ENCODE results near the gene ZNF384.
"Not testable (repeated sequence)": the region's sequence is repeated elsewhere in the genome, so short reads cannot be mapped to it uniquely, and the experiment has no call there.

ZNF384 gene

GRCh38 chr12:6725350-6725749 lies 36.2 kb upstream of the ZNF384 start:
- TF ChIP-seq CTCF (IDR thresholded peaks at IDR 0.05; ENCODE audit: low read depth, low read length), result no peak
- H3K4me3 ChIP-seq (ENCODE audit: low read depth, low read length), result no peak overlapping the region

- peak overlapping the region; percentile 71 for H3K4me3 ChIP-seq (ENCODE audit: low read depth, low read length)
- no peak for TF ChIP-seq CTCF (IDR thresholded peaks at IDR 0.05; ENCODE audit: low read depth, low read length)
Measured at GRCh38 chr12:6724409-6724797, 35.2 kb upstream of the ZNF384 start.

DNA sequence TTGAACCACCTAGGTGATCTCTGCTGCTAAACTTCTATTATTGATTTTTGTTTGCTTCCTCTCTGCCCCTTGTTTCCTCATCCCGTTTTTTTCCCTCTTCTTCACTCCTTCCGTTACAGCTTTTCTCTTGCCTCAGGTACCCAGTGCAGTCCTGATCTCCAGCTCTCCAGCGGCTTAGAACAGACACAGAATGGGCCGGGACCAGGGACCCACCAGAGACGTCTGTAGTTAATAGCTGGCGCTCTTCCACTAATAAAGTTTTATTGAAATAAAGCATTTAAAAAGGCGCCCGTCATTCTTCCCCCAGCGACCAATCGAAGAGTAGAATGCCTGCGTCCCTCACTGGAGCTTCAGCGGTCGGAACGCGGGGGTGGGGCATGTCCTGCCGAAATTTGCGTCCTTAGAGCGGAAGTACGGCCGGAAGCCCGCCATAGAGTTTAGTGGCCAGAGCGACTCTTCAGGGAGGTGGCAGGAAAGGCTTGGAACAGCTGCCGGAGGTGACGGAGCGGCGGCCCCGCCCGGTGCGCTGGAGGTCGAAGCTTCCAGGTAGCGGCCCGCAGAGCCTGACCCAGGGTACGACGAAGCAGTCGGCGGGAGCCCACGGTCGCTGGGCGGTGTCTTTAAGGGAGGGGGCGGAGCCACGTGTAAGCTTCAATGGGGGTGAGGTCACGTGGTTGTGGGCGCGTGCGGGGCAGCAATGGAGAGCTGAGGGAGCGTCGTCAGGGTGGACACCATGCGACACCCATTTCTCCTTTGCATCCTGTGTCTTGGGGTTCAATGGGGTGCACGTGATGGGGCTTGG lies 34.6 kb upstream of the ZNF384 start, which contains the start of gene COPS7A:
TSS of gene COPS7A (plus strand) at position 440 of the 802 bp plus-strand sequence. CDS start 611 bp downstream, outside the sequence.
- H3K4me3 ChIP-seq (ENCODE audit: low read depth, low read length), result peak within 1 kb of the TSS; percentile 71

GRCh38 chr12:6722863-6723262 lies 33.7 kb upstream of the ZNF384 start:
- no peak overlapping the region for H3K4me3 ChIP-seq (ENCODE audit: low read depth, low read length)
- no peak for TF ChIP-seq CTCF (IDR thresholded peaks at IDR 0.05; ENCODE audit: low read depth, low read length)

More for the DNA sequence above, 34.6 kb upstream of the ZNF384 start, which contains the start of gene COPS7A:
- TF ChIP-seq CTCF (IDR thresholded peaks at IDR 0.05; ENCODE audit: low read depth, low read length), result no peak

DNA sequence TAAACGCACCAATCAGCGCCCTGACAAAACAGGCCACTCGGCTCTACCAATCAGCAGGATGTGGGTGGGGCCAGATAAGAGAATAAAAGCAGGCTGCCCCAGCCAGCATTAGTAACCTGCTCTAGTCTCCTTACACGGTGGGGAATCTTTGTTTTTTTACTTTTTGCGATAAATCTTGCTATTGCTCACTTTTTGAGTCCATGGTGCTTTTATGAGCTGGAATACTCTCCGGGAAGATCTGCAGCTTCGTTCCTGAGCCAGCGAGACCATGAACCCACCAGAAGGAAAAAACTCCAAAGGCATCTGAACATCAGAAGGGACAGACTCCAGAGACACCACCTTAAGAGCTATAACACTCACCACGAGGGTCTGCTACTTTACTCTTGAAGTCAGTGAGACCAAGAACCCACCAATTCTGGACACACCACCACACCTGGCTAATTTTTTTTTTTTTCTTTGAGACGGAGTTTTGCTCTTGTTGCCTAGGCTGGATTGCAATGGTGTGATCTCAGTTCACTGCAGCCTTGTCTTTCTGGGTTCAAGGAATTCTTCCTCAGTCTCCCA lies 27.8 kb upstream of the ZNF384 start:
- H3K4me3 ChIP-seq (ENCODE audit: low read depth, low read length), result no peak overlapping the region

DNA sequence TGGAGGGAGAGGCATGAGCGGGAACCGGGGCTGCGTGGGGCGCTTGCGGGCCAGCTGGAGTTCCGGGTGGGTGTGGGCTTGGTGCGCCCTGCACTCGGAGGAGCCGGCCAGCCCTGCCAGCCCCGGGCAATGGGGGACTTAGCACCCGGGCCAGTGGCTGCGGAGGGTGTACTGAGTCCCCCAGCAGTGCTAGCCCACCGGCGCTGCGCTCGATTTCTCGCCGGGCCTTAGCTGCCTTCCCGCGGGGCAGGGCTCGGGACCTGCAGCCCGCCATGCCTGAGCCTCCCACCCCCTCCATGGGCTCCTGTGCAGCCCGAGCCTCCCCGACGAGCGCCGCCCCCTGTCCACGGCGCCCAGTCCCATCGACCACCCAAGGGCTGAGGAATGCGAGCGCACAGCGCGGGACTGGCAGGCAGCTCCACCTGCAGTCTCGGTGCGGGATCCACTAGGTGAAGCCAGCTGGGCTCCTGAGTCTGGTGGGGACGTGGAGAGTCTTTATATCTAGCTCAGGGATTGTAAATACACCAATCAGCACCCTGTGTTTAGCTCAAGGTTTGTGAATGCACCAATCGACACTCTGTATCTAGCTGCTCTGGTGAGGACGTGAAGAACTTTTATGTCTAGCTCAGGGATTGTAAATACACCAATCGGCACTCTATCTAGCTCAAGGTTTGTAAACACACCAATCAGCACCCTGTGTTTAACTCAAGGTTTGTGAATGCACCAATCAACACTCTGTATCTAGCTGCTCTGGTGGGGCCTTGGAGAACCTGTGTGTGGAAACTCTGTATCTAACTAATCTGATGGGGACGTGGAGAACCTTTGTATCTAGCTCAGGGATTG lies 27.1 kb upstream of the ZNF384 start:
- not testable (repeated sequence) for H3K4me3 ChIP-seq (ENCODE audit: low read depth, low read length)

More for the DNA sequence above, 27.8 kb upstream of the ZNF384 start:
- TF ChIP-seq CTCF (IDR thresholded peaks at IDR 0.05; ENCODE audit: low read depth, low read length), result no peak

DNA sequence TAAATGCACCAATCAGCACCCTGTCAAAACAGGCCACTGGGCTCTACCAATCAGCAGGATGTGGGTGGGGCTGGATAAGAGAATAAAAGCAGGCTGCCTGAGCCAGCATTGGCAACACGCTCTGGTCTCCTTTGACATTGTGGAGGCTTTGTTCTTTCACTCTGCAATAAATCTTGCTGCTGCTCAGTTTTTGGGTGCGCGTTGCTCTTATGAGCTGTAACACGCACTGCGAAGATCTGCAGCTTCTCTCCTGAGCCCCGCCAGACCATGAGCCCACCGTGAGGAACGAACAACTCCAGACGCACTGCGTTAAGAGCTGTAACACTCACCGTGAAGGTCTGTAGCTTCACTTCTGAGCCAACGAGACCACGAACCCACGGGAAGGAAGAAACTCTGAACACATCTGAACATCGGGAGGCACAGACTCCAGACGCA lies 19.8 kb upstream of the ZNF384 start:
- H3K4me3 ChIP-seq (ENCODE audit: low read depth, low read length), result no peak overlapping the region
- no peak for TF ChIP-seq CTCF (IDR thresholded peaks at IDR 0.05; ENCODE audit: low read depth, low read length)

DNA sequence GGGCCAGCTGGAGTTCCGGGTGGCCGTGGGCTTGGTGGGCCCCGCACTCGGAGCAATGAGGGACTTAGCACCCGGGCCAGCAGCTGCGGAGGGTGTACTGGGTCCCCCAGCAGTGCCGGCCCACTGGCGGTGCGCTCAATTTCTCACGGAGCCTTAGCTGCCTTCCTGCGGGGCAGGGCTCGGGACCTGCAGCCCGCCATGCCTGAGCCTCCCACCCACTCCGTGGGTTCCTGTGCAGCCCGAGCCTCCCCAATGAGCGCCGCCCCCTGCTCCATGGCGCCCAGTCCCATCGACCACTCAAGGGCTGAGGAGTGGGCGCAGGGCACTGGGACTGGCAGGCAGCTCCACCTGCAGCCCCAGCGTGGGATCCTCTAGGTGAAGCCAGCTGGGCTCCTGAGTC lies 19.2 kb upstream of the ZNF384 start:
- not testable (repeated sequence) for H3K4me3 ChIP-seq (ENCODE audit: low read depth, low read length)
